ENCODE data around the gene COQ5.
A peak's percentile ranks its signal among the peaks of the same experiment; 100 is the strongest.
"Not testable (repeated sequence)": the region's sequence is repeated elsewhere in the genome, so short reads cannot be mapped to it uniquely, and the experiment has no call there.

COQ5 gene

DNA sequence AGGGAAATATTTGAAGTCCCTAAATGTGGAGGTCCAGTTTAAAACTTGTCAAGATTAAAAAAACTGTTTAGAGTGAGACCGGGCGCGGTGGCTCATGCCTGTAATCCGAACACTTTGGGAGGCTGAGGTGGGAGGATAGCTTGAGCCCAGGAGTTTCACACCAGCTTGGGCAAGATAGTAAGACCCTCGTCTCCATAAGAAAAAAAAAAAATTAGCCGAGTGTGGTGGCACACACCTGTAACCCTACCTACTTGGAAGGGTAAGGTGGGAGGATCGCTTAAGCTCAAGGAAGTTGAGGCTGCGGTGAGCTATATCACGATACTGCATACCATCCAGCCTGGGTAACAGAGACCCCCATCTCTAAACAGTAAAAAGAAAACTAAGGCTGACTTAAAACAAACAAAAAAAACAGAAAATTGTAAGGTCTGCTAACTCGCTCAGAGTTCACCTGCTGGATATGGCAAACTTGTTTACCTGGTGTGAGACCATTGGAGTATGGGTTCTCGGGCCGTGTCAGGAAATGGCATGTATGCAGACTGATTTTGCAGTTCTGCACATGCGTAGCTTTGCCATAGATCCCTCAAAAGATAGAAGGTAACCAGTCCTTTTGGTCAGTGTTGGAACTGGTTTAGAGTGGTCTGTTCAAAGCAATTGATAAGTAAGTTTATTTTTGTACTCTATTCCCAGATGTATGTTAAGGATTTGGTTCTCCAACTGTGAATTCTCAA lies 7.3 kb upstream of the COQ5 start:
- Mint-ChIP-seq H3K4me3 (peak overlapping the region; percentile 87), H3K9me3 (no peaks in the 10 kb centered on the region), H3K4me1 (ENCODE audit: low read depth) (peaks cover 53% of the 10 kb centered on the region), H3K36me3 (ENCODE audit: low read depth) (peaks cover 24% of the 10 kb centered on the region), H3K27me3 (ENCODE audit: low read depth) (no peaks in the 10 kb centered on the region), H3K27ac (peak overlapping the region; percentile 76)

- Mint-ChIP-seq H3K27me3 (ENCODE audit: low read depth) (no peaks in the 10 kb centered on the region), H3K4me3 (peak overlapping the region; percentile 87), H3K36me3 (ENCODE audit: low read depth) (peaks cover 20% of the 10 kb centered on the region), H3K27ac (peak overlapping the region; percentile 92), H3K9me3 (no peaks in the 10 kb centered on the region), H3K4me1 (ENCODE audit: low read depth) (peaks cover 51% of the 10 kb centered on the region)
Measured at GRCh38 chr12:120534703-120535655, 6.0 kb upstream of the COQ5 start.

DNA sequence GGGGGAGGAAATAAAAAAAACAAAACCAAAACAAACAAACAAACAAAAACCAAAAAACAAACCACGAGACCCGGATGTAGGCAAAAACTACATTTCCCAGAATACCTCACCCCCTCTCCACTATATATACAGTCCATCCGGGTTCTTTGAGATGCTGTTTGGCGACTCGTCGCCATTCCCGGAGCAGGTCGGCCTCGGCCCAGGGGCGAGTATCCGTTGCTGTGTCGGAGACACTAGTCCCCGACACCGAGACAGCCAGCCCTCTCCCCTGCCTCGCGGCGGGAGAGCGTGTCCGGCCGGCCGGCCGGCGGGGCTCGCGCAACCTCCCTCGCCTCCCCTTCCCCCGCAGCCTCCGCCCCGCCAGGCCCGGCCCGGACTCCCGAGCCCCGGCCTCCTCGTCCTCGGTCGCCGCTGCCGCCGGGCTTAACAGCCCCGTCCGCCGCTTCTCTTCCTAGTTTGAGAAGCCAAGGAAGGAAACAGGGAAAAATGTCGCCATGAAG lies 5.3 kb upstream of the COQ5 start, which contains the start of gene RNF10:
RNF10 (plus strand) TSS at position 154 of the 500 bp plus-strand sequence. CDS start 456 bp downstream, outside the sequence.
- no peaks in the 10 kb centered on the region for H3K27me3 Mint-ChIP-seq (ENCODE audit: low read depth)
- H3K27ac Mint-ChIP-seq = peak within 1 kb of the TSS; percentile 92
- H3K4me3 Mint-ChIP-seq = peak within 1 kb of the TSS; percentile 87
- H3K4me1 Mint-ChIP-seq (ENCODE audit: low read depth) = peaks cover 52% of the 10 kb centered on the region
- no peaks in the 10 kb centered on the region for H3K9me3 Mint-ChIP-seq
- peaks cover 20% of the 10 kb centered on the region for H3K36me3 Mint-ChIP-seq (ENCODE audit: low read depth)

DNA sequence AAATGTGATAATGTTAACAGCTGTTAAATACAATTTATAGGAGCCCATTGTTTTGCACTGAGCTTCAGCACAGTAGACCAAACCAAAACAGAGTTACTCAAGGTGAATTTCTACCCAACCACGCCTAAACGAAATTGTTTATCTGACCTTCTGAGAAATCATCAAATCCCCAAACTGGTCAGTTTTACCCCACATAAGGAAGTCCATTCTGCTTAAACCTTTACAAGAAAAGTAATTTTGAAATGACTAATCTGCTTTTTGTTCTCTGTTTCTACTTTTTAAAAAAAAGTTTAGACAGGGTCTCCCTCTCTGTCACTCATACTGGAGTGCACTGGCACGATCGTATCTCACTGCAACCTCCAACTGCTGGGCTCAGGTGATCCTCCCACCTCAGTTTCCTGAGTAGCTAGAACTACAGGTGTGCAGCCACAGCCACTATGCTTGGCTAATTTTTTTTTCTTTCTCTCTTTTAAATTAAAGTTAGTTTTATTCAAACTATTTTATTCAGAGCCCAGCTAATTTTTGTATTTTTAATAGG lies 3.8 kb upstream of the COQ5 start:
- Mint-ChIP-seq H3K27me3 (ENCODE audit: low read depth) (no peaks in the 10 kb centered on the region), H3K9me3 (no peaks in the 10 kb centered on the region), H3K4me1 (ENCODE audit: low read depth) (peaks cover 41% of the 10 kb centered on the region), H3K27ac (no peak overlapping the region), H3K36me3 (ENCODE audit: low read depth) (peaks cover 15% of the 10 kb centered on the region), H3K4me3 (no peak overlapping the region)

DNA sequence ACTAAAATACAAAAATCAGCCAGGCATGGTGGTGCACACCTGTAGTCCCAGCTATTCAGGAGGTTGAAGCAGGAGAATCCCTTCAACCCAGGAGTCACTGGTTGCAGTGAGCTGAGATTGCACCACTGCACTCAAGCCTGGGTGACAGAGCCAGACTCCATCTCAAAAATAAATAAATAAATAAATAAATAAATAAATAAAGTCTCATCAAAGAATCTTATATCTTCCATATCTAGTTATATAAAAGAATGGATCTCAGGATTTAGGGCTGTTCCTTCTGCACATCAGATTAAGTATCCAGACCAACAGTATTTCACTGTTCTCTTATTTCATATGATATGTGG lies 1.4 kb upstream of the COQ5 start:
- Mint-ChIP-seq H3K4me1 (ENCODE audit: low read depth) (peaks cover 25% of the 10 kb centered on the region), H3K4me3 (peak overlapping the region; percentile 99), H3K27ac (peak overlapping the region; percentile 99)
- not testable (repeated sequence) for H3K9me3 Mint-ChIP-seq; H3K27me3 Mint-ChIP-seq (ENCODE audit: low read depth); H3K36me3 Mint-ChIP-seq (ENCODE audit: low read depth)

GRCh38 chr12:120529641-120530417 lies 871 bp upstream of the COQ5 start:
- Mint-ChIP-seq H3K27me3 (ENCODE audit: low read depth) (no peaks in the 10 kb centered on the region), H3K4me3 (peak overlapping the region; percentile 99), H3K4me1 (ENCODE audit: low read depth) (peaks cover 22% of the 10 kb centered on the region), H3K9me3 (no peaks in the 10 kb centered on the region), H3K27ac (peak overlapping the region; percentile 99), H3K36me3 (ENCODE audit: low read depth) (peaks cover 6% of the 10 kb centered on the region)

DNA sequence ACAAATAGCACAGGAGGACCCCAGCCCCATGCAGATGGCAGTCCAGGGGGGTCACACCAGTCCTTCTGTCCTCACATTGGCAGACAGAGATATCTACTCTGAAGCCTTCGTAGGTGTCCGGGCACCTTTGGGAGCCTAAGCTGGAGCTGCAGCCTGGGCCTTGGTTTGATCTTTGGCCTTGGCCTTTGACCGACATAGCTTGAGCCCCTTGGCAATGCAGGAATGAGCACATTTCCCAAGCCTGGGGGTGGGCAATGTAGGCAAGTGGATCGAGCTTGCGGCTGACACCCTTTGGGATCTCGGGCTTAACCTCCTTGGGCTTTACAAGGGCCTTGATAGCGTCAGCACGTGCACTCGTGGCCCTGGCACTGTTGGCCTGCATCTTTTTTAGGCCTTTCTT lies 6.4 kb downstream of the COQ5 start:
- Mint-ChIP-seq H3K4me3 (no peak overlapping the region), H3K27ac (no peak overlapping the region), H3K36me3 (ENCODE audit: low read depth) (peaks cover 7% of the 10 kb centered on the region), H3K27me3 (ENCODE audit: low read depth) (no peaks in the 10 kb centered on the region), H3K4me1 (ENCODE audit: low read depth) (peaks cover 4% of the 10 kb centered on the region), H3K9me3 (no peaks in the 10 kb centered on the region)

DNA sequence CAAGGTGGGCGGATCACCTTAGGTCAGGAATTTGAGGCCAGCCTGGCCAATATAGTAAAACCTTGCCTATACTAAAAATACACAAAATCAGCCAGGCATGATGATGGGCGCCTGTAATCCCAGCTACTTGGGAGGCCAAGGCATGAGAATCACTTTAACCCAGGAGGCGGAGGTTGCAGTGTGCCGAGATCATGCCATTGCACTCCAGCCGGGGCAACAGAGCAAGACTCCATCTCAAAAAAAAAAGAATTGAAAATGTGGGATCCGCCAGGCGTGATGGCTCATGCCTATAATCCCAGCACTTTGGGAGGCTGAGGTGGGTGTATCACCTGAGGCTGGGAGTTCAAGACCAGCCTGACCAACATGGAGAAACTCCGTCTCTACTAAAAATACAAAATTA lies 9.6 kb downstream of the COQ5 start:
- peaks cover 11% of the 10 kb centered on the region for H3K36me3 Mint-ChIP-seq (ENCODE audit: low read depth)
- not testable (repeated sequence) for H3K9me3 Mint-ChIP-seq; H3K27me3 Mint-ChIP-seq (ENCODE audit: low read depth); H3K27ac Mint-ChIP-seq; H3K4me3 Mint-ChIP-seq; H3K4me1 Mint-ChIP-seq (ENCODE audit: low read depth)

- H3K9me3 Mint-ChIP-seq = no peaks in the 10 kb centered on the region
- H3K4me1 Mint-ChIP-seq (ENCODE audit: low read depth) = no peaks in the 10 kb centered on the region
- peaks cover 15% of the 10 kb centered on the region for H3K36me3 Mint-ChIP-seq (ENCODE audit: low read depth)
- no peak overlapping the region for H3K27ac Mint-ChIP-seq
- no peak overlapping the region for H3K4me3 Mint-ChIP-seq
- no peaks in the 10 kb centered on the region for H3K27me3 Mint-ChIP-seq (ENCODE audit: low read depth)
Measured at GRCh38 chr12:120515496-120515895, 13.5 kb downstream of the COQ5 start.

DNA sequence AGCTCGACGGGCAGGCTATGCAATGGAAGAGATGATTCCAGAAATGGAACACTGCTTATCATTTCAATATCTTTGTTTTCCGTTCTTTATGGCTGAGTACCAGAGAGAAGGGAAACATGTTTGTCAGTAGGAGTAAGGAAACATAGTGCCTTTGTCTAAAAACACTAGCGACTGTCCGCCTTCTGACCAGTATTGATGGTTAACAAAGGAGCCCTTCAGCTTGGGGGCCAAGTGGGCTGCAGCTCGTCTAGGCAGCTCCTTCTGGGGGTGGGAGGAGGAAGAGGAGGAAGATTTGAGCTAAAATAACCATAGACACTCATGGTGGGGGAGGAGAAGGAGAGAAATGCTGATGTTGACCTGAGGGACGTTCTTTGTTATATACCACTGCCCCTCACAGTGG lies 15.0 kb downstream of the COQ5 start:
- H3K36me3 Mint-ChIP-seq (ENCODE audit: low read depth) = peaks cover 21% of the 10 kb centered on the region
- H3K9me3 Mint-ChIP-seq = no peaks in the 10 kb centered on the region
- H3K4me3 Mint-ChIP-seq = no peak overlapping the region
- H3K27me3 Mint-ChIP-seq (ENCODE audit: low read depth) = no peaks in the 10 kb centered on the region
- H3K27ac Mint-ChIP-seq = no peak overlapping the region
- H3K4me1 Mint-ChIP-seq (ENCODE audit: low read depth) = no peaks in the 10 kb centered on the region

DNA sequence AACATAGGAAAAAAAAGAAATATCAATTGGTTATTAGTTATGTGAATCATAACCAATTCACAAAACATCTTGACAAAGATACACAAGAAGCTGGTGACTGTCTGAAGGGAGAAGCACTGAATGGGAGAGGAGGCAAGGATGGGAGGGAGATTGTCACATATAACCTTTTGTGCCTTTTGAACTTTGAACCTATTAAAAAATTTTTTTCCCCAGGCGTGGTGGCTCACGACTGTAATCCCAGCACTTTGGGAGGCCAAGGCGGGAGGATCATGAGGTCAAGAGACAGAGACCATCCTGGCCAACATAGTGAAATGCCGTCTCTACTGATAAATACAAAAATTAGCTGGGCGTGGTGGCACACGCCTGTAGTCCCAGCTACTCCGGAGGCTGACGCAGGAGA lies 20.4 kb downstream of the COQ5 start:
- Mint-ChIP-seq H3K36me3 (ENCODE audit: low read depth) (peaks cover 22% of the 10 kb centered on the region), H3K27me3 (ENCODE audit: low read depth) (no peaks in the 10 kb centered on the region), H3K4me1 (ENCODE audit: low read depth) (no peaks in the 10 kb centered on the region), H3K4me3 (no peak overlapping the region), H3K27ac (no peak overlapping the region), H3K9me3 (no peaks in the 10 kb centered on the region)

GRCh38 chr12:120504587-120504986 lies 24.4 kb downstream of the COQ5 start:
- H3K27ac Mint-ChIP-seq = no peak overlapping the region
- peaks cover 25% of the 10 kb centered on the region for H3K36me3 Mint-ChIP-seq (ENCODE audit: low read depth)
- no peaks in the 10 kb centered on the region for H3K9me3 Mint-ChIP-seq
- H3K4me1 Mint-ChIP-seq (ENCODE audit: low read depth) = peaks cover 5% of the 10 kb centered on the region
- no peak overlapping the region for H3K4me3 Mint-ChIP-seq
- no peaks in the 10 kb centered on the region for H3K27me3 Mint-ChIP-seq (ENCODE audit: low read depth)

DNA sequence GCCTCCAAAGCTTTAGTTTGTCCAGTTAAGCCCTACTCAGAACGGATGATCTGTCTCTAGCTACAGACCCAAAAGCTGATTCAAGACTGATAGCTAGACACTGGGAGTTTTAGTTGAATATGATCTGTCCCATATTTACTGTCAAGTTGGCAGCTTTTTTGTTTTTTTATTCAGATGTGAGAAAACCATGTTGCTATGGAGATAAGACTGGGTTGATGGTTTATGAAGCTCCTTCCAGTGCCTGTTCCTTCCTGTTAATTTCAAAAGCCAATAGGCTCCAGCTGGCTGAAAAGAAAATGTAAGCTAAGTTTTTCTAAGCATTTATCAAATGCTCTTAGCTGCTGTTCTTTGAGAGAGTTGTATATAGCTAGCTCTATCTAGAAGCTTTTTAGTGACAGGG lies 28.4 kb downstream of the COQ5 start:
- peaks cover 46% of the 10 kb centered on the region for H3K36me3 Mint-ChIP-seq (ENCODE audit: low read depth)
- H3K4me3 Mint-ChIP-seq = no peak overlapping the region
- no peaks in the 10 kb centered on the region for H3K9me3 Mint-ChIP-seq
- no peak overlapping the region for H3K27ac Mint-ChIP-seq
- H3K27me3 Mint-ChIP-seq (ENCODE audit: low read depth) = no peaks in the 10 kb centered on the region
- peaks cover 27% of the 10 kb centered on the region for H3K4me1 Mint-ChIP-seq (ENCODE audit: low read depth)

DNA sequence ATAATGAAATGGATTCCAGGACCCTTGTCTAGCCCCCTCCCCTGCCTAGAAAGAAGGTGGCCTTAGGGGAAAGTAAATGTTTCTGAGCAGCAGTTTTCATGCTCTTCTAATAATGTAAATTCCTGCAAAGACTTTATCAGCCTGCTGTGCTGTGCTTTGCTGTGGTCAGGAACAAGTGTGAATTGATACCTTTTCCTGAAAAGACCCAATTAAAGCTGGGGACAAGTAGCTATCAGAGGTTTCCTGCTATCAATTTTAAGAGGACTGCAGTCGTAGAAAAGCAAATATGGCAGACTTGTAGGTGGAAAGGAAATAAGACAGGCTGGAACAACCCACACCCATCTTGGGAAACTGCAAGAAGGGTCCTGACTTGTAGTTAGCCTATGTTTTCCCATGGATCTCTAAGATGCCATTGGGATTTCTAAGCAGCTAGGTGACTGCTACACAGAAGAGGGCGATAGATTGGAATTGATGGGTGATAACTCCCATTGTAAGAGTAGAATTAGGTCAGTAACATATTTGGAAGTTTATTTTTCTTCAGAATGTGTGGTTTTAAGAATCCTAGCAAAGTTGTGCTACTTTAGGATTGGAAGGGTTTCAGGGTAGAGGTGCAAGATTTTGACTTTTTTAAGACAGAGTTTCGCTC lies 30.0 kb downstream of the COQ5 start:
- H3K9me3 Mint-ChIP-seq = no peaks in the 10 kb centered on the region
- H3K4me1 Mint-ChIP-seq (ENCODE audit: low read depth) = peaks cover 37% of the 10 kb centered on the region
- peak overlapping the region; percentile 21 for H3K27ac Mint-ChIP-seq
- no peaks in the 10 kb centered on the region for H3K27me3 Mint-ChIP-seq (ENCODE audit: low read depth)
- no peak overlapping the region for H3K4me3 Mint-ChIP-seq
- H3K36me3 Mint-ChIP-seq (ENCODE audit: low read depth) = peaks cover 45% of the 10 kb centered on the region
